Stimulated activated naive CD8-positive, alpha-beta T cell treated with anti-CD3 and anti-CD28 coated beads, Interleukin-15, Interleukin-2, amounts not matched to agents 100 U/mL and 50 U/mL, for 24 hours (primary cell): ENCODE results near the gene VDAC1.
A peak's percentile ranks its signal among the peaks of the same experiment; 100 is the strongest.
"Not testable (repeated sequence)": the region's sequence is repeated elsewhere in the genome, so short reads cannot be mapped to it uniquely, and the experiment has no call there.

Experiments
- ATAC-seq: fragments of 150-1000 bp; cut with Tn5 transposase; one replicate; pipeline ENCODE4 v1.10.0; 2021
- DNase-seq: peaks from one replicate; pipeline ENCODE4 v3.0.0; 2021

The VDAC1 gene

GRCh38 chr5:133967698-133968203 lies 37.0 kb downstream of the VDAC1 start:
- DNase-seq (no peak), ATAC-seq (peak; percentile 16)

DNA sequence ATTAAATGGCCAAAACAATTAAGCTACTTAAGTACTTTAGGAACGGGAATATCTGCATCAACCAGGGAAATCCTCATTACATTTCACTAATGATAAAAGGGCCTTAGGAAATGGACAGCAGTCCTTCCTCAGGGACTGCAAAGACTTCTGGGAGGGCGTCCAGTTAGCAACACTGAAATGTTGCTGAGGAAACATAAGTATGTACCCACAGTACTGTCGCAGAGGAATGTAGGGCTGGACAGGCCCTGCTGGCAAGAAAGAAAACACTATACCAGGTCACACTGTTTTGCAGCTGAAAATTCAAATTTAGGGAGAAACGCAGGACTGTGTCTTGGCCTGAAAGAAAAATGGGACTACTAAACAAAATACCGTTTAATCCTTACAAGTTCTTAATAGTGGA lies 37.7 kb downstream of the VDAC1 start:
- no peak for ATAC-seq
- DNase-seq = no peak

GRCh38 chr5:133966090-133966489 lies 38.7 kb downstream of the VDAC1 start:
- no peak for ATAC-seq
- no peak for DNase-seq

GRCh38 chr5:133963493-133964128 lies 41.2 kb downstream of the VDAC1 start:
- no peak for DNase-seq
- no peak for ATAC-seq

- ATAC-seq (peak; percentile 30), DNase-seq (no peak)
These were observed 41.8 kb downstream of the VDAC1 start for GRCh38 chr5:133962801-133963476.

GRCh38 chr5:133962131-133962530 lies 42.6 kb downstream of the VDAC1 start:
- no peak for DNase-seq
- ATAC-seq = peak; percentile 45

DNA sequence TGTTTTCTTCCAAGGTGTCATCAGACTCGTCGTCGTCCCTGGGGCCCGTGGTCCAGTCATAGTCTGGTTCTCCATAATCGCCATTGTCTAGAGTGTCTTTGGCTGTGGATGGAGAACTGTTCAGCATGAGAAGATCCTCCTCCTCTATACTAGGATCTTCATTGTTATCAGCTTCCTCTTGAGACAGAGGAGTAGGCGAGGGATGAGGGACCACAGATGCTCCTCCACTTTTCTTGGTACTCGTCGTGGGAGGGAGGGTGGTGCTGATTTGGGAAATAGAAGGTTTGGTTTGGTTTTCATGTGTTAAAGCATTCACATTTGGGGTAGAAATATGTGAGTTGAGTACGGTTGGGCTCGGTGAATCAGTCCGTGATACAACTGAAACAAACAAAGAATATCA lies 45.1 kb downstream of the VDAC1 start:
- ATAC-seq (no peak), DNase-seq (no peak)

DNA sequence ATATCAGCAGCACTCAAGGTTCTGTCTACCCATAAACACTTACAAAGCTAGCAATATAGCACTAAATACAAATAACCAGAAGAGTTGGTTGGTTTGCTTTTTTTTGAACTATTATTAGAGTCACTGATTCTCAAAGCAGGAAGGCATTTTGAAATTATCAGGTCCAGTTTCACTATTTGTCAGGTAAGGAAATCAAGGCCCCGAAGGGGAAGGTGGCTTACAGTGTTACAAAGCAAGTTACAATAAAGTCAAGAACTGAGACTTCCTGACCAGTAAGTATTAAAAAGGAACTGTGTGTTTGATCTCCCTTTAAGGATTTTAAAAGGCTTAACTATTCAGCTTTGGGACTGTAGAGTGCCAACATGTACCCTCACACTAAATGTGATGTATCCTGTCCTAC lies 47.2 kb downstream of the VDAC1 start:
- no peak for ATAC-seq
- no peak for DNase-seq

DNA sequence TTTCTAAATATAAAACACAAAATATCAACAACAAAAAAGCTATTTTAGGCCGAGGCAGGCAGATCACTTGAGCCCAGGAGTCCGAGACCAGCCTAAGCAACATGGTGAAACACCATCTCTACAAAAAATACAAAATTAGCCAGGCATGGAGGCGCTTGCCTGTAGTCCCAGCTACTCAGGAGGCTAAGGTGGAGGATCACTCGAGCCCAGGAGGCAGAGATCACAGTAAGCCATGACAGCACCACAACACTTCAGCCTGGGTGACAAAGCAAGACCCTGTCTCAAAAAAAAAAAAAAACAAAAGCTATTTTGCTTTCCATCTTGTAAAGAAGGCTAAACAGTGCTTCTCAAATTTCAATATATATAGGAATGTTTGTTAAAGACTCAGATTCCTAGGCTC lies 47.7 kb downstream of the VDAC1 start:
- DNase-seq (no peak), ATAC-seq (no peak)

DNA sequence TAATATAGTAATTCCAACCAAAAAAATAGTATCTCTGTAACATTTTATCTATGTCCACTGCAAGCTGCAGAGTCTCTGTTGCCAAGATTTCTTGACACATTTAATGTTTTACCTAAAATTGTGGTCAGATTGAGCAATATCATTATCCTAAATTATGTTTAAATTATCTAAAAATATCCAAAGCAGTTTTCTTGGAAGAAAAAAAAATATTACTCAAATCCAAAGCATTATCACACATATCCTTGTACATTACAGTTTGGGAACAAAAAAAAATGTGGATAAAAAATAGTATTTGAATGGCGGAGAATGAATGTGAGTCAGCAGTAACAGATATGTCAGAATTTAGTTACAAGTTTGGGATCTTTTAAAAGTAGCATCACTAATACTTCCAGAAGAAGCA lies 48.6 kb downstream of the VDAC1 start:
- not testable (repeated sequence) for DNase-seq, ATAC-seq

GRCh38 chr5:133953568-133954145 lies 51.1 kb downstream of the VDAC1 start:
- no peak for ATAC-seq
- no peak for DNase-seq

DNA sequence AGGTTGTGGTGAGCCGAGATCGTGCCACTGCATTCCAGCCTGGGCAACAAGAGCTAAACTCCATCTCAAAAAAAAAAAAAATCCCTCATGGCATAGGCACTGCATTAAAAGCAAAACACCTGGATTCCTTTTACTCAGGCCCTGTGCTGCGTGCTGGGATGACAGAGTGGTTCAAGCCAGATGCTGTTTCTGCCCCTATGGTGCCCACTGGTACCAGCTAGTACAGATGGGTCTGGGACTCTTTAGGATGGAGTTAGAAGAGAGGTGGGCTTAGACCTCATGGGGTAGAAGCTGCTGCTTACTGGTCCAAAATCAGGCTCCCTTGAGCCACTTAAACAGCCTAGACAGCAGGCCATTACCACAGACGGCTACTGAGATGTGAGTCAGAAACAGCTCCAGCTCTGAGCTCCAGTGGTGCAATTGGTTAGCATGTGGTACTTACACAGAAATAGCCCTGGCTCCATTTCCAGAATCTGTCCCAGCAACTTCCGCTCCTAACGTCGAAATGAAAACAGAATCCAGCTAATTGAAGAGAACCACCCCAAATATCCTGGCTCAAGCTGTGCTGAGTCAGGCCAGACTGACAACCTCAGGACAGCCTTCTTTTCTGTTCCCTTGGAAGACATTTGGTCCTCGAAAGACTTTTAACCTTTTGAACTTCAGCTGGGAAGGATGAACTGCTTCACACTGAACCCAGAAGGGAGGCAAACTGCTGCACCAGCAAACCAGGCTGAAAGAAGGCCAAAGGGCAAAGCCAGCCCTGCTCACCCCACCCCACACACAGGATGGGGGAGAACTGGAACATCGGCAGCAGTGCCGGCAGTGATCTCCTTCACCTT lies 51.8 kb downstream of the VDAC1 start:
- DNase-seq (no peak), ATAC-seq (no peak)

GRCh38 chr5:133950821-133951612 lies 53.8 kb downstream of the VDAC1 start:
- peak; percentile 16 for ATAC-seq

DNA sequence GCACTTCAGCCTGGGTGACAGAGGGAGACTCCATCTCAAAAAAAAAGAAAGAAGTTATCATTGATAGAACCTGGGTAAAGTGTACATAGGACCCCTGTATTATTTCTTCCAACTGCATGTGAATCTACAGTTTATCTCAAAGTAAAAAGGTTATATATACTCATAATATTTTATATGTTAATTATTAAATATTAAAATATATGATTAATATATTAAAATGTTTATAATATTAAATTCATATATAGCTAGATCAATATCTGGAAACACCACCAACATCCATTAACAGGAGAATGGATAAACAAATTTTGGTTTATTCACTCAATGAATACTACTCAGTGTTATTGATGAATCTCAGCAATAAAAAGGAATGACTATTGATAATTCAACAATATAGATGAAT lies 56.1 kb downstream of the VDAC1 start:
- ATAC-seq = no peak

More at GRCh38 chr5:133950821-133951612, 53.8 kb downstream of the VDAC1 start:
- DNase-seq = no peak

GRCh38 chr5:133947431-133947841 lies 57.3 kb downstream of the VDAC1 start:
- no peak for ATAC-seq
- DNase-seq = no peak

More for the DNA sequence above, 56.1 kb downstream of the VDAC1 start:
- no peak for DNase-seq

- no peak for ATAC-seq
- no peak for DNase-seq
These were observed 59.2 kb downstream of the VDAC1 start for GRCh38 chr5:133945568-133945967.

DNA sequence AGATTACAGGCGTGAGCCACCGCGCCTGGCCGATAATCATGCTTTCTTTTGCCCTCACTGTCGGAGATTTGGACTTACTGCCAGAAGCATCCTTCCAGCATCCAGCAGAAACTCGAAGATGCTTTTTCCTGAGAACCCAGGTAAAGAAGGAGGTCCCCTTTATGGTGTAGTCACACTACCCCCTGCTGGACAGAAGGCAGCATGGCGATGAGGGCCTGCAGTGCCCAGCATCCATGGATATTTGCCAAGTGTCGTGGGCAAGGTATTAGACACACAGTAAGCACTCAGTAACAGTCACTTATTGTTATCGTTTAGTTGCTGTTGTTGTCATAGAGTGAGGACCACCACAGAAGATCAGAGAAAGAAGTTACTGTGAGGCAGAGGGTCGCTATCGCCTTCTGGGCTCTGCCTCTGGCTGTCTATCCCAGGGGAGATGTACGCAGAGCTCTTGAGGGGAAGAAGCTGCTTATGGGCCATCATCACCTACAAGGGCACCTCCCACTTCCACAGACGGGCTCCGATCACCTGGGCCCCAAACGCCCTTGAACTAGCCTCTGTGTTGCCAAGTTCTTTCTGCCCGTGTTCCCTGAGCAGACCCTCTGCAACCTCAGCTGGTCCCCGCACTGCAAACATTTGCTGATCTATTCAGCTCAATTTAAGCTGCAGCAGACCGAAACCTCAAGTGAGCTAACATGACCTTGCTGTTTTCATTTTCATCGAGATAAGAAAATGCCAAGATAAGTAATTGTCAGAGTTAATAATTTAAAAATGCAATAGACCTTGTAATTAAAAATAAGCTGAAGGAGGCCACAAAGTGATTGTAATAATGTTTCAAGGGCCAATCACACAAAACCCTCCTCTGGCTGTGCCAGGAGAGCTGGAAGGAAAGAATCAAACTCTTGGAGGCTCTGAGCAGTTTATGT lies 60.3 kb downstream of the VDAC1 start:
- peak; percentile 68 for DNase-seq
- peak; percentile 69 for ATAC-seq

GRCh38 chr5:133943475-133943817 lies 61.3 kb downstream of the VDAC1 start:
- DNase-seq (no peak), ATAC-seq (no peak)

DNA sequence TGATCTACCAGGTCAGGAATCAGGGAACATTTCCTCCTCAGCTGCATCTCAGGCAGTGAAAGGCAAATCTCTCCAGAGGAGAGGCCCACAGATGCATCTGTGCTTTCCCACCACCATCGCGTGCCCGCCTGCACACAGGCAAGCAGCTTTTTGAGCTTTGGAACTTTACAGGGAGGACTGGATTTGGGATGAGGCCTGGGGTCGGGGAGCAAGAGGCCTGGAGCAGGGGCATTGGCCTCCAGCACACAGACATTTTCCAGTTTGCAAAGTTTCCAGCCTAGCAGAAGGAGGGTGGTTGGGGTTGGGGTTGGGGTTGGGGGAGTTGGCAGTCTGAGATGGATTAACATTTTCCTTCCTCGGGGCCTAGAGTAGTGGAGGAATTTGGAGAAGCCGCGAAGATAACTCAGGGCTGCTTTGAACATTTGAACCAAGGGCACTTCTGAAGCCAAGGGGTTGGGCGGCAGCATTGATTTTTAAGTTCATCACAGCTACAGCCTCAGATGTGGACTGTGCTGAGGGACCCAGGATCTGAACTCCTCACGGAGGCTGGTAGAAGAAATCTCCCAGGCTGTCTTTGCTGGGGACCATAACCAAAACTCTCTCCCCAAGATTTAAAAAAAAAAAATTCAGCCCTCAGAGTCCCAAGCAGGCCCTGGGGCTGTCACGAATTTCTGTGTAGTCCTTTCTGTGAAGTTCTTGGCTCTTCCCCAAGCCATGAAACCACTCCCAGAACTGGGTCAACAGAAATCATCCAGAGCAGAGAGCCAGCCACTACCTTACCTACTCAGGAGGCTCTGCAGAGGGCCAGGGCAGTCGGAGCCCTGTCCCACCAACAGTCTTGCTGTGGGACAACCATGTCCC lies 61.9 kb downstream of the VDAC1 start:
- DNase-seq = no peak
- no peak for ATAC-seq
